Activated CD4-positive, alpha-beta T cell treated with anti-CD3 and anti-CD28 coated beads, Interleukin-2, amount 50 U/mL, for 24 hours (primary cell): ENCODE measurements around the gene ATP6V0E1.
"Not testable (repeated sequence)": the region's sequence is repeated elsewhere in the genome, so short reads cannot be mapped to it uniquely, and the experiment has no call there.

Experiments used
- DNase-seq, 2 donors: peaks; one replicate each; pipeline ENCODE4 v3.0.0-alpha.2; 2020; ENCODE audit warnings: low read depth in 1 of 2, low spot score in 1 of 2

The ATP6V0E1 gene

GRCh38 chr5:173069671-173070070 is 86.1 kb downstream of the ATP6V0E1 start:
- DNase-seq = no peak

- DNase-seq = no peak
Observed at GRCh38 chr5:173075137-173075843, 91.7 kb downstream of the ATP6V0E1 start.

- DNase-seq = no peak
Observed at GRCh38 chr5:173075970-173076369, 92.4 kb downstream of the ATP6V0E1 start.

GRCh38 chr5:173076471-173076870 is 92.9 kb downstream of the ATP6V0E1 start:
- not testable (repeated sequence) for DNase-seq

- no peak for DNase-seq
Observed at GRCh38 chr5:173078878-173079277, 95.3 kb downstream of the ATP6V0E1 start.
